GM12801 (cell line): ENCODE measurements around the gene MCOLN3.

Experiments
- TF ChIP-seq, protein P1 (sequence below): IDR thresholded peaks from one replicate; pipeline ENCODE4 v1.5.1; 2011; ENCODE audit warnings: control low read depth; ENCODE audit not compliant: insufficient read length; ENCODE audit errors: extremely low read depth

MCOLN3 gene

DNA sequence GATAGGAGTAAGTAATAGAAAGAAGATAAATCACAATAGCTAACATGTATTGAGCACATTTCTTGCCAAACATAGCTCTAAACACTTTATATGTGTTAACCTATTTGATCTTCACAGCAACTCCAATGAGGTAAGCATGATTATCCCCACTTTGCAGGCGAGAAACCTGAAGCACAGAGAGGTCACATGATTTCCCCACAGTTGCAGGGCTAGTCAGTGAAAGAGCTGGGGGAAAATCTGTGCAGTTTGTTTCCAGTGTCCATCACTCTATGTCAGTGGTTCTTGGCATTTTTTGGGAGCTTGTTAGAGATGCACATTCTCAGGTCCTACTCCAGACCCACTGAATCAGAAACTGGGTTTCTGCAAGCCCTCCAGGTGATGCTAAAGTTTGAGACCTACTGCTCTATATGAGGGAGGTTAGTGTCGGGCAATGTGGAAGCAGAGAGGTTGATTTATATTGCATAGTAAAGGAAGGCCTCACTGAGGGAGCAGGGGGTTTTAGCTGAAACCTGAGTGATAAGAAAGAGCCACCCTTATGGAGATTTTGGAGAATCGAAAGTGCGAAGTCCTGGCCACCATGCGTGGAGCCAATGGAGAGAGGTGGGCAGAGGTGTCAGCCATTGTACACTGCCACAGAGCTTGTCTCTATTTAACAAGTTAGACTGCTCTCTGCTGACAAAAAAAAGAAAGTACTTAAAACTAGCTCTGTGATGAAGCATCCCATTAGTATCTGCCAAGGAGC, 20.9 kb downstream of the MCOLN3 start:
- TF ChIP-seq, protein P1, sequence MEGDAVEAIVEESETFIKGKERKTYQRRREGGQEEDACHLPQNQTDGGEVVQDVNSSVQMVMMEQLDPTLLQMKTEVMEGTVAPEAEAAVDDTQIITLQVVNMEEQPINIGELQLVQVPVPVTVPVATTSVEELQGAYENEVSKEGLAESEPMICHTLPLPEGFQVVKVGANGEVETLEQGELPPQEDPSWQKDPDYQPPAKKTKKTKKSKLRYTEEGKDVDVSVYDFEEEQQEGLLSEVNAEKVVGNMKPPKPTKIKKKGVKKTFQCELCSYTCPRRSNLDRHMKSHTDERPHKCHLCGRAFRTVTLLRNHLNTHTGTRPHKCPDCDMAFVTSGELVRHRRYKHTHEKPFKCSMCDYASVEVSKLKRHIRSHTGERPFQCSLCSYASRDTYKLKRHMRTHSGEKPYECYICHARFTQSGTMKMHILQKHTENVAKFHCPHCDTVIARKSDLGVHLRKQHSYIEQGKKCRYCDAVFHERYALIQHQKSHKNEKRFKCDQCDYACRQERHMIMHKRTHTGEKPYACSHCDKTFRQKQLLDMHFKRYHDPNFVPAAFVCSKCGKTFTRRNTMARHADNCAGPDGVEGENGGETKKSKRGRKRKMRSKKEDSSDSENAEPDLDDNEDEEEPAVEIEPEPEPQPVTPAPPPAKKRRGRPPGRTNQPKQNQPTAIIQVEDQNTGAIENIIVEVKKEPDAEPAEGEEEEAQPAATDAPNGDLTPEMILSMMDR = no peak

DNA sequence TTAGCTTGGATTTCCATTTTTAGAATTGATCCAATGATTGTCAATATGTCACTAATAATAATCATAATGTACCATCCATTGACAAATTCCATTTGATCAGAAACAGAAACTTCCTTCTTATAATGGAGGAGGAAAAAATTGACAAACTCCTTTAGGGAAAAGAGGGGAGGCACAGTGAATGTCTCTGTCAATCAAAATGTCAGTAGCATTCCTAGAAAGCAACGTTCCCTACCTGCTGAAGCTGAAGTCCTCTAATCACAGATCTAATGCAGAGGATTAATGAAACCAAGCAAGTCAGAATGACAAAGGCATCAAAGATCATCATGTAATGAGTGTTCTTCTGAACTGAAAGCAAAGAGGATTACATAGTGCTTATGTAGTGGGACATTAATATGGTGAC, 22.4 kb downstream of the MCOLN3 start:
- TF ChIP-seq, protein P1 = no peak

DNA sequence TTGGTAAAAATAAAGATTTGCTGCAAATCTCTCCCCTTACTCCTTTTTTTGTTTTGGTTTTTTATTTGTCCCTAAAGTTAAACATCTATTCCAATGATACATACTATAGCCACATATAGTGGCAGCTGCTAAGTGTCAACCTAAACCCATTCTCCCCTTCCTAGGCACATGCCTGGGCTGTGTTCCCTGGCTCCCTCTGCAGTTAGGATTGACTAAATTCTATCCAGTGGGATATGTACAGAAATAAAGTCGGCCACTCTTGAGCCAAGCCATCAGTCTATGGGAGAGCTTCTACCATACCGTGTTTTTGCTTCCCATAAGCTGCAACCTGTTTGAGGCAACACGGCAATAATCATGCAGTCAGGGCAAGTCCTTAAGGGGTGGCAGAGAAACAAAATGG, 23.6 kb downstream of the MCOLN3 start:
- TF ChIP-seq, protein P1 = no peak

DNA sequence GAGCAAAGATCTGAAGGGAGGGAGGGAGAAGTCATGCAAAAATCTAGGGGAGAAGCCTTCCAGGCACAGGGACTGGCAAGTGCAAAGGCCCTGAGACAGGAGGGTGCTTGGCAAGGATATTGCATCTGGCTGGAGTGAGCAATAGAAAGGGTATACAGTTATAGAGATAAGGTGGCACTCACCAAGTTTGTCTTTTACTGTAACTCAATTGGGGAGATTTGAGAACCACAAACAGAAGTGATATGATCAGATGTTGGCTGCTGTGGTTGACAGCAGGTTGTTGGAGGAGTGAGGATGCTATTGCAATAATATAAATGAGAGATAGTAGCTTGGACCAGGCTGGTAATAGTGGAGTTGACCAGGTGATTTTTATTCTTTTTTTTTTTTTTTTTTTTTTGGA, 25.6 kb downstream of the MCOLN3 start:
- TF ChIP-seq, protein P1 = no peak

DNA sequence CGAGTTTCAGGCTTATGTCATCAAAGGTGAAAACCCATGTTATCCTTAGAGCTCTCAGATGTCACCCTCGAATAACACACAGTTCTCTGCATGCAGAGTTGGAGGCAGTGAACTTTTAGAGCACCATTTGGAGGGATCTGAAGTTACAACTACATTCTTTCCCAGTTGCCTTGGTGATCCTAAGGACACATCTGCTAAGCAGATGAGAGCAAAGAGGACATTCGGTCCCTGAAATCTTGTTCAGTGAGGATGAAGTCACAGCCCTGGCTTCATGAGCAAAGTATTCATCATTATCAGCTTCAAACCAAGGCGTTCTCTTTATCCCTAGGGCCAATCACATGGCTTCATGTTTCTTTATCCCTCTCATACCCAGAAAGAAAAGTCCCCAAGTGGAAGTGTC, 28.3 kb downstream of the MCOLN3 start:
- TF ChIP-seq, protein P1 = no peak

DNA sequence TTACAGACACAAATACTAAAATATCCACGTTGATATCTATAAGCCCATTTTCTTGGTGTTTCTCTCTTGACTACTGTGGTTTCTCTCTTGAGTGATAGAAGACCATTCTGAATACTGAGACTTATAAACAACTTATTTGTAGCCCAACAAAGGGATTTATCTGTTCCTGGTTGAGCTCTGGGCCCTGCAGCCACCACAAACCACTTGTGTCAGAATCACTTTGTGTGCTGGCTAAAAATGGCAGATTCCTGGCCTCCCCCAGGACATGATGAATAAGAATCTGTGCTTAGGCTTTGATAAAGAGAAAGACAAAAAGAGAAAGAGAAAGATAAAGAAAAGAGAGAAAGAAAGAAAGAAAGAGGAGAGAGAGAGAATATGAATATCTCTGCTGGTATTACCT, 32.5 kb downstream of the MCOLN3 start:
- TF ChIP-seq, protein P1 = no peak

DNA sequence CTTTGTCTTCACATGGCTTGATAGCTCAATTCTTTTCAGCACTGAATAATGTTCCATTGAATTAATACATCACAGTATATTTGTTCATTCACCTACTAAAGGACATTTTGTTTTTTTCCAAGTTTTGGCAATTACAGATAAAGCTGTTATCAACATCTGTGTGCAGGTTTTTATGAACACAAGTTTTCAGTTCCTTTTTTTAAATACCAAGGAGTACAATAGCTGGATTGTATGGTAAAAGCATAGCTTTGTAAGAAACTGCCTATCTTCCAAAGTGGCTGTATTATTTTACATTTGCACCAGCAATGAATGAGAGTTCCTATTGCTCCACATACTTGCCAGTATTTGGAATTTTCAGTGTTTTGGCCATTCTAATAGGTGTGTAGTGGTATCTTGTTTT, 46.6 kb downstream of the MCOLN3 start:
- TF ChIP-seq, protein P1 = no peak
